Hepatic stellate cell (primary cell): ENCODE results near the gene FBXO38.

Experiments
- DNase-seq: peaks from one replicate; pipeline ENCODE4 v3.0.0; 2011; ENCODE audit warnings: low spot score

Gene FBXO38

GRCh38 chr5:148386041-148386440 lies 2.3 kb downstream of the FBXO38 start:
- DNase-seq, result no peak

- peak; percentile 53 for DNase-seq
Observed at GRCh38 chr5:148387325-148387724, 3.6 kb downstream of the FBXO38 start.

GRCh38 chr5:148388696-148389095 lies 4.9 kb downstream of the FBXO38 start:
- no peak for DNase-seq

- DNase-seq, result no peak
Observed at GRCh38 chr5:148390914-148391313, 7.2 kb downstream of the FBXO38 start.

- DNase-seq, result no peak
Observed at GRCh38 chr5:148391422-148391821, 7.7 kb downstream of the FBXO38 start.

- DNase-seq, result no peak
Observed at GRCh38 chr5:148393390-148393741, 9.6 kb downstream of the FBXO38 start.

- DNase-seq, result no peak
Observed at GRCh38 chr5:148394587-148395019, 10.8 kb downstream of the FBXO38 start.

GRCh38 chr5:148395031-148395430 lies 11.3 kb downstream of the FBXO38 start:
- DNase-seq, result no peak

GRCh38 chr5:148397968-148398595 lies 14.3 kb downstream of the FBXO38 start:
- no peak for DNase-seq

GRCh38 chr5:148398698-148399121 lies 15.0 kb downstream of the FBXO38 start:
- no peak for DNase-seq

- DNase-seq, result no peak
Observed at GRCh38 chr5:148401604-148402003, 17.8 kb downstream of the FBXO38 start.

- no peak for DNase-seq
Observed at GRCh38 chr5:148403344-148403743, 19.6 kb downstream of the FBXO38 start.

- no peak for DNase-seq
Observed at GRCh38 chr5:148406406-148406805, 22.6 kb downstream of the FBXO38 start.

- DNase-seq, result no peak
Observed at GRCh38 chr5:148408092-148408491, 24.3 kb downstream of the FBXO38 start.

GRCh38 chr5:148412124-148412523 lies 28.4 kb downstream of the FBXO38 start:
- DNase-seq, result no peak

- no peak for DNase-seq
Observed at GRCh38 chr5:148414833-148415232, 31.1 kb downstream of the FBXO38 start.

- no peak for DNase-seq
Observed at GRCh38 chr5:148416416-148416815, 32.7 kb downstream of the FBXO38 start.

- no peak for DNase-seq
Observed at GRCh38 chr5:148416921-148417320, 33.2 kb downstream of the FBXO38 start.

GRCh38 chr5:148418511-148418910 lies 34.8 kb downstream of the FBXO38 start:
- DNase-seq, result no peak

GRCh38 chr5:148421661-148422060 lies 37.9 kb downstream of the FBXO38 start:
- no peak for DNase-seq

GRCh38 chr5:148425808-148426207 lies 42.0 kb downstream of the FBXO38 start:
- no peak for DNase-seq

- no peak for DNase-seq
Observed at GRCh38 chr5:148426514-148426913, 42.8 kb downstream of the FBXO38 start.

GRCh38 chr5:148427370-148428042 lies 43.7 kb downstream of the FBXO38 start:
- DNase-seq, result no peak

- no peak for DNase-seq
Observed at GRCh38 chr5:148428848-148429247, 45.1 kb downstream of the FBXO38 start.
